Fibroblast of mammary gland (primary cell): ENCODE measurements around the gene DHRS4.
"Not testable (repeated sequence)": the region's sequence is repeated elsewhere in the genome, so short reads cannot be mapped to it uniquely, and the experiment has no call there.

Experiments
- DNase-seq: peaks from one replicate; pipeline ENCODE4 v3.0.0-alpha.2; 2010; ENCODE audit warnings: low read depth
- H3K4me3 ChIP-seq: 2 replicates; pipeline ENCODE4 v1.5.1; 2011; ENCODE audit warnings: low read depth, mild to moderate bottlenecking, low read length, moderate library complexity; ENCODE audit not compliant: control insufficient read depth
- TF ChIP-seq, protein P1 (sequence below): conservative IDR thresholded peaks from 2 replicates; pipeline ENCODE4 v1.5.1; 2011; ENCODE audit warnings: low read depth, low read length, inconsistent platforms; ENCODE audit not compliant: control insufficient read depth, insufficient read depth

Gene DHRS4

DNA sequence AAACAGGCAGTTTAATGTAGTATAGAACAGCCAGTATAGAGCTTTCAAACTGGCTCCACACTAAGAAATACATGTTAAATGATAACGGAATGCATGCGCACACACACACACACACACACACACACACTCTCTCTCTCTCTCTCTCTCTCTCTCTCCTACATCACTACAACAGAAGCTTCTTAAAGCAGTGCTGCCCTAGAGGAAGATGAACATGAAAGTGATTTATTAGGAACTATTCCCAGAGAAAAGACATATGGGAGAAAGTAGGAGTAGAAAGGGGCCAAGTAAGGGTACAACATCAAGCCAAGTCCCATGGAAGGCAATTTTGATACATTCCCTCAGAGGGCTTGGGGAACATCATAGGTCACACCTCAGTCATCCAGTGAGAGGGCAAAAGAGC lies 16.4 kb upstream of the DHRS4 start:
- H3K4me3 ChIP-seq: no peak overlapping the region
- no peak for DNase-seq
- TF ChIP-seq, protein P1, sequence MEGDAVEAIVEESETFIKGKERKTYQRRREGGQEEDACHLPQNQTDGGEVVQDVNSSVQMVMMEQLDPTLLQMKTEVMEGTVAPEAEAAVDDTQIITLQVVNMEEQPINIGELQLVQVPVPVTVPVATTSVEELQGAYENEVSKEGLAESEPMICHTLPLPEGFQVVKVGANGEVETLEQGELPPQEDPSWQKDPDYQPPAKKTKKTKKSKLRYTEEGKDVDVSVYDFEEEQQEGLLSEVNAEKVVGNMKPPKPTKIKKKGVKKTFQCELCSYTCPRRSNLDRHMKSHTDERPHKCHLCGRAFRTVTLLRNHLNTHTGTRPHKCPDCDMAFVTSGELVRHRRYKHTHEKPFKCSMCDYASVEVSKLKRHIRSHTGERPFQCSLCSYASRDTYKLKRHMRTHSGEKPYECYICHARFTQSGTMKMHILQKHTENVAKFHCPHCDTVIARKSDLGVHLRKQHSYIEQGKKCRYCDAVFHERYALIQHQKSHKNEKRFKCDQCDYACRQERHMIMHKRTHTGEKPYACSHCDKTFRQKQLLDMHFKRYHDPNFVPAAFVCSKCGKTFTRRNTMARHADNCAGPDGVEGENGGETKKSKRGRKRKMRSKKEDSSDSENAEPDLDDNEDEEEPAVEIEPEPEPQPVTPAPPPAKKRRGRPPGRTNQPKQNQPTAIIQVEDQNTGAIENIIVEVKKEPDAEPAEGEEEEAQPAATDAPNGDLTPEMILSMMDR: no peak

DNA sequence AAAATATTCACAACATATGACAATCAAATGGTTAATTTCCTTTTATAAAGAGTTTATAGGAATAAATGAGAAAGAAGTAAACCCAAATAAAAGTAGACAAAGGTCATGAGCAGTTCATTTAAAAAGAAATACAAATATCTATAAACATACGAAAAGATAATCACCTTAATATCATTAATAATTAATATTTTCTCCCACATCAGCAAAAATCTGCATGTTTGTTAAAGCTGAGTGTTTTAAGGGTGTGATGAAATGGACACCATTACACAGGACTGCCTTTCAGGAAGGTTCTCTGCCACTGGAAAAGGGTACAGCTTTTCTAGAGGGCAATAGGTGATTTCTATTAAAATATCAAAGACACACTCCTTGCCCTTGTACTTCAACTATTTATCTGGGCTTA lies 14.7 kb upstream of the DHRS4 start:
- no peak overlapping the region for H3K4me3 ChIP-seq
- DNase-seq: no peak
- TF ChIP-seq, protein P1: no peak

DNA sequence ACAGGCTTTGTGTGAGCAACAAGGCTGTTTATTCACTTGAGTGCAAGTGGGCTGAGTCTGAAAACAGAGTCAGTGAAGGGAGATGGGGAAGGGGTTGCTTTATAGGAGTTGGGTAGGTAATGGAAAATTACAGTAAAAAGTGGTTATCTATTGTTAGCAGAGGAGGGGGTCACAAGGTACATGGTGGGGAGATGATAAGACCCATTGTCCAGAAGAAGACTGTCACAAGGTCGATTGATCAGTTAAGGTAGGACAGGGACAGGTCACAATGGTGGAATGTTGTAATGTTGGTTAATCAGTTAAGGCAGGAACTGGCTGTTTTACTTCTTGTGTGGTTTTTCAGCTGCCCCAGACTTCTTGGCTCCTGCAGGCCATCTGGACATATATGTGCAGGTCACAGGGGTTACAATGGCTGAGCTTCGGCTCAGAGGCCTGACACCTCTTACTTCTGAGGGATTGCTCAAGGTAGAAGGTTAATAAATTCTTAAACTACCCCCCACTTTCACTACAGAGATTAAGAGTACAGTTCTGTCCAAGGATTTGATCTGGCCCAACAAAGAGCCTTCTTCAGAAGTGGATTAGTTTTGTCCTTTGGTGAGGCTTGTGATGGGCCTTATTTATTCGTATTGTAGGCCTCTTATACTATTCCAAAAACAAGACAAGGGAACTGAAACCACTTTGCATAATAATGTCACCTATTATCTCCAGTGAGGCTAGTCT lies 13.8 kb upstream of the DHRS4 start:
- no peak for DNase-seq
- no peak overlapping the region for H3K4me3 ChIP-seq
- TF ChIP-seq, protein P1: no peak

DNA sequence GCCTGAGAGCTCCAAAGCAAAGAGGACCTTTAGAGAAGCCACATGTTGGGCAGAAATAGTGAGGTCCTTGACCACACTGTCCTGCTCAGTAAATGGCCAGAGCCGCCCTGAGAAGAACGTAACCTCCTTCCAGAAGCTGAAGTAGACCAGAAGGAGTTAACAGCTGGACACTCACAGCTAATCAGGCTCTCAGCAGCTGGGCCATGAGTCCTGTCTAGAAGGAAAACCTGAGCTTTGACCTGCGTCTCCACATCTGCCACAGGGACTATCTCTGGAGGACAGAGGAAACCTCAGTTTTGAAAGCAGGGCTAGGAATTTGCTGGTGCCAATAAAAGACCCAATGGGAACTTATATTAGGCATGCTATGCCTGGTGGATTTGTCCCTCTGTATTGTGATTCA lies 12.3 kb upstream of the DHRS4 start:
- no peak overlapping the region for H3K4me3 ChIP-seq
- DNase-seq: no peak
- TF ChIP-seq, protein P1: no peak

DNA sequence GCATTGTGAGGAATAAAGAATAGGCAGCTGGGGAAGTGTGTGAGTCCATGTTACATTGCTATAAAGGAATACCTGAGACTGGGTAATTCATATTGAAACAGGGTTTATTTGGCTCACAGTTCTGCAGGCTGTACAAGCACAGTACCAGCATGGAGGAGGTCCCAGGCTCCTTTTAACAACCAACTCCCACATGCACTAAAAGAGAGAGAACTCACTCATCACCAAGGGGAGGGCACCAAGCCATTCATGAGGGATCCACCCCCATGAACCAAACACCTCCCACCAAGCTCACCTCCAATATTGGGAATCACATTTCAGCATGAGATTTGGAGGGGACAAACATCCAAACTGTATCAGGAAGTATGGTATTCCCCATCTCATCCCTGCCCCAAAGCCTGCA lies 11.9 kb upstream of the DHRS4 start:
- TF ChIP-seq, protein P1: no peak
- no peak overlapping the region for H3K4me3 ChIP-seq
- no peak for DNase-seq

DNA sequence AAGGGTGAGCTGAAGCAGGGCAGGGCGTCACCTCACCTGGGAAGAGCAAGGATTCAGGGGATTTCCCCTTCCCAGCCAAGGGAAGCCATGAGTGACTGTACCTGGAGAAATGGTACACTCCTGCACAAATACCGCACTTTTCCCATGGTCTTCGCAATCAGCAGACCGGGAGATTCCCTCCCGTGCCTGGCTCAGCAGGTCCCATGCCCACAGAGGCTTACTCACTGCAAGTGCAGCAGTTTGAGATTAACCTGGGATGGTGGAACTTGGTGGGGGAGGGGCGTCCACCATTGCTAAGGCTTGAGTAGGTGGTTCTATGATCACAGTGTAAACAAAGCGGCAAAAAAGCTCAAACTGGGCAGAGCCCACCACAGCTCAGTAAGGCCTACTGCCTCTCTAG lies 11.0 kb upstream of the DHRS4 start:
- H3K4me3 ChIP-seq: no peak overlapping the region
- DNase-seq: no peak
- TF ChIP-seq, protein P1: no peak

DNA sequence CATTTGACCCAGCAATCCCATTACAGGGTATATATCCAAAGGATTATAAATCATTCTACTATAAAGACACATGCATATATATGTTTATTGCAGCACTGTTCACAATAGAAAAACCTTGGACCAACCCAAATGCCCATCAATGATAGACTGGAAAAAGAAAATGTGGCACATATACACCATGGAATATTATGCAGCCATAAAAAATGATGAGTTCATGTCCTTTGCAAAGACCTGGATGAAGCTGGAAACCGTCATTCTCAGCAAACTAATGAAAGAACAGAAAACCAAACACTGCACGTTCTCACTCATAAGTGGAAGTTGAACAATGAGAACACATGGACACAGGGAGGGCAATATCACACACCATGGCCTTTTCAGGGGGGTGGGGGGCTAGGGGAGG lies 4.5 kb upstream of the DHRS4 start:
- DNase-seq, H3K4me3 ChIP-seq: not testable (repeated sequence)
